Activated B cell treated with CpG ODN at 0.5 μM for 24 hours (primary cell): ENCODE results near the gene CIT. TPM values are rescaled to one million over a fixed set of nuclear protein-coding genes. Genes with fewer than 3 reads are reported as not detected.

Experiments used
- ATAC-seq: fragments of 200-7000 bp; cut with Tn5 transposase; one replicate; pipeline ENCODE4 v1.10.0; 2021; ENCODE audit warnings: low read depth, mild to moderate bottlenecking, moderate library complexity
- CTCF ChIA-PET: fragments of 350-600 bp; sonication (Branson Sonifier 250); formaldehyde crosslinking; loops from one replicate; lab custom pipeline; 2021; ENCODE audit warnings: antibody characterized with exemption; lab: Charles Lee
- POLR2A ChIA-PET: fragments of 350-600 bp; sonication (Branson Sonifier 250); formaldehyde crosslinking; loops from one replicate; lab custom pipeline; 2021; ENCODE audit warnings: antibody characterized with exemption; lab: Charles Lee
- DNase-seq: peaks from one replicate; pipeline ENCODE4 v3.0.0; 2022
- H3K27ac Mint-ChIP-seq: one replicate; pipeline ENCODE4 v1.8.0; 2020; ENCODE audit warnings: mixed read lengths
- H3K27me3 Mint-ChIP-seq: one replicate; pipeline ENCODE4 v1.8.0; 2021; ENCODE audit warnings: mixed read lengths
- H3K36me3 Mint-ChIP-seq: one replicate; pipeline ENCODE4 v1.8.0; 2021; ENCODE audit warnings: low read depth, mixed read lengths
- H3K4me1 Mint-ChIP-seq: one replicate; pipeline ENCODE4 v1.8.0; 2021; ENCODE audit warnings: mixed read lengths
- H3K4me3 Mint-ChIP-seq: one replicate; pipeline ENCODE4 v1.8.0; 2020; ENCODE audit warnings: mild to moderate bottlenecking, mixed read lengths
- H3K9me3 Mint-ChIP-seq: one replicate; pipeline ENCODE4 v1.8.0; 2020; ENCODE audit warnings: mixed read lengths
- CTCF ChIP-seq: fragments of 200-600 bp; IDR thresholded peaks from one replicate; pipeline ENCODE4 v1.8.0; 2022; ENCODE audit warnings: antibody characterized with exemption, mild to moderate bottlenecking
- intact Hi-C: fragments of 100-400 bp; cut with micrococcal nuclease; formaldehyde crosslinking; loops from one replicate; pipeline ENCODE4 v1.15.1; 2024
- total RNA-seq: library from RNA; stranded (reverse); gene quantifications from 2 replicates; pipeline ENCODE4 v1.2.3, GENCODE V29; 2022

CIT gene
- total RNA-seq, 1 donor from 2014 or later: 6.1 TPM

- Mint-ChIP-seq H3K27ac (no peak overlapping the region), H3K4me3 (no peak overlapping the region), H3K9me3 (no peaks in the 10 kb centered on the region), H3K4me1 (no peaks in the 10 kb centered on the region), H3K27me3 (no peaks in the 10 kb centered on the region), H3K36me3 (no peaks in the 10 kb centered on the region)
- POLR2A ChIA-PET: no interaction called here
- no peak for TF ChIP-seq CTCF
- DNase-seq (no peak), ATAC-seq (no peak)
- CTCF ChIA-PET: no interaction called here
- intact Hi-C loops: no loop called here
Measured at GRCh38 chr12:119704065-119704747, 172.9 kb downstream of the CIT start.

- Mint-ChIP-seq H3K27me3 (no peaks in the 10 kb centered on the region), H3K36me3 (no peaks in the 10 kb centered on the region), H3K4me1 (no peaks in the 10 kb centered on the region), H3K27ac (no peak overlapping the region), H3K4me3 (no peak overlapping the region), H3K9me3 (no peaks in the 10 kb centered on the region)
- intact Hi-C loops: no loop called here
- ATAC-seq (no peak), DNase-seq (no peak)
- POLR2A ChIA-PET: no interaction called here
- TF ChIP-seq CTCF: no peak
- CTCF ChIA-PET: no interaction called here
Measured at GRCh38 chr12:119700078-119700477, 177.0 kb downstream of the CIT start.

GRCh38 chr12:119699199-119699760 lies 177.8 kb downstream of the CIT start:
- DNase-seq (no peak), ATAC-seq (no peak)
- Mint-ChIP-seq H3K4me3 (no peak overlapping the region), H3K36me3 (no peaks in the 10 kb centered on the region), H3K9me3 (no peaks in the 10 kb centered on the region), H3K27me3 (no peaks in the 10 kb centered on the region), H3K27ac (no peak overlapping the region), H3K4me1 (no peaks in the 10 kb centered on the region)
- intact Hi-C loops: no loop called here
- TF ChIP-seq CTCF: no peak
- POLR2A ChIA-PET: interaction anchor here (0.6 kb wide), 1 partner anchor 28 kb away, joined by 3 read pairs; no protein-coding TSS in a partner anchor
- CTCF ChIA-PET: no interaction called here

- no peak for TF ChIP-seq CTCF
- Mint-ChIP-seq H3K4me1 (no peaks in the 10 kb centered on the region), H3K4me3 (no peak overlapping the region), H3K27ac (no peak overlapping the region), H3K27me3 (no peaks in the 10 kb centered on the region), H3K9me3 (no peaks in the 10 kb centered on the region), H3K36me3 (no peaks in the 10 kb centered on the region)
- ChIA-PET CTCF (no interaction called here), POLR2A (no interaction called here)
- ATAC-seq: no peak
- intact Hi-C loops: no loop called here
- no peak for DNase-seq
Measured at GRCh38 chr12:119696943-119697342, 180.2 kb downstream of the CIT start.

- Mint-ChIP-seq H3K9me3 (no peaks in the 10 kb centered on the region), H3K4me1 (no peaks in the 10 kb centered on the region), H3K36me3 (no peaks in the 10 kb centered on the region), H3K27me3 (no peaks in the 10 kb centered on the region), H3K4me3 (no peak overlapping the region), H3K27ac (no peak overlapping the region)
- ChIA-PET POLR2A (no interaction called here), CTCF (interaction anchor here (0.6 to 2.0 kb wide), 4 partner anchors 13 to 48 kb away, joined by 3 to 5 read pairs (median 3); partner anchors contain the start of gene PRKAB1)
- TF ChIP-seq CTCF: no peak
- intact Hi-C loops: no loop called here
- ATAC-seq (no peak), DNase-seq (no peak)
Measured at GRCh38 chr12:119695034-119695433, 182.1 kb downstream of the CIT start.
